Panc1 (cell line): ENCODE data around the gene PILRA. TPM values are rescaled to one million over a fixed set of nuclear protein-coding genes. Genes with fewer than 3 reads are reported as not detected.
"Not testable (repeated sequence)": the region's sequence is repeated elsewhere in the genome, so short reads cannot be mapped to it uniquely, and the experiment has no call there.

ENCODE experiments used
- ATAC-seq: fragments of 200-7000 bp; cut with Tn5 transposase; 2 replicates; pipeline ENCODE4 v1.9.1; 2020; ENCODE audit warnings: mild to moderate bottlenecking, moderate library complexity
- BruUV-seq: library from RNA; stranded (reverse); fragments of 400-500 nt; replicated peaks from 2 replicates; lab custom pipeline; 2021; lab: Mats Ljungman, UMichigan
- CTCF ChIA-PET: fragments of 300-600 bp; sonication (Branson Sonifier 250); formaldehyde crosslinking; loops from one replicate; lab custom pipeline; 2022; ENCODE audit warnings: antibody characterized with exemption; lab: Charles Lee
- POLR2A ChIA-PET: fragments of 300-600 bp; sonication (Branson Sonifier 250); formaldehyde crosslinking; loops from one replicate; lab custom pipeline; 2022; ENCODE audit warnings: antibody characterized with exemption; lab: Charles Lee
- DNase-seq: peaks from one replicate; pipeline ENCODE4 v3.0.0-alpha.2; 2010; ENCODE audit warnings: low read depth, low spot score
- H3K27ac ChIP-seq: 2 replicates; pipeline ENCODE4 v1.5.1; 2011; ENCODE audit warnings: mild to moderate bottlenecking, low read length, inconsistent platforms
- H3K27me3 ChIP-seq: fragments of 200-500 bp; sonication (Bioruptor generic); 2 replicates; pipeline ENCODE4 v1.6.0; 2014; ENCODE audit warnings: low read length, inconsistent platforms; ENCODE audit not compliant: control insufficient read depth, insufficient read depth
- H3K36me3 ChIP-seq: fragments of 200-500 bp; sonication (Bioruptor generic); 2 replicates; pipeline ENCODE4 v1.5.1; 2014; ENCODE audit warnings: inconsistent platforms, mild to moderate bottlenecking, low read length, moderate library complexity; ENCODE audit not compliant: control insufficient read depth, insufficient read depth
- H3K4me1 ChIP-seq: 2 replicates; pipeline ENCODE4 v1.5.1; 2011; ENCODE audit warnings: inconsistent platforms, mild to moderate bottlenecking, low read length, moderate library complexity; ENCODE audit not compliant: control insufficient read depth, insufficient read depth
- H3K4me3 ChIP-seq, 2 experiments: 2 replicates each; pipeline ENCODE4 v1.5.1; 2011 to 2012; ENCODE audit warnings: low read depth in 2 of 2, low read length in 2 of 2, mild to moderate bottlenecking in 2 of 2, inconsistent platforms in 1 of 2, moderate library complexity in 1 of 2
- H3K9me3 ChIP-seq: fragments of 200-500 bp; sonication (Bioruptor generic); 2 replicates; pipeline ENCODE4 v1.5.1; 2014; ENCODE audit warnings: low read depth, mild to moderate bottlenecking, inconsistent platforms, low read length, moderate library complexity; ENCODE audit not compliant: control insufficient read depth, insufficient read depth
- CTCF ChIP-seq: fragments of 450-650 bp; IDR thresholded peaks from 2 replicates; pipeline ENCODE4 v1.5.1; 2017; ENCODE audit warnings: mild to moderate bottlenecking
- POLR2AphosphoS5 ChIP-seq: IDR thresholded peaks from 2 replicates; pipeline ENCODE4 v1.6.1; 2012; ENCODE audit warnings: mild to moderate bottlenecking, low read depth, low read length, moderate library complexity
- REST ChIP-seq, 2 experiments: IDR thresholded peaks; 2 replicates each; pipeline ENCODE4 v1.6.1; 2011 to 2012; ENCODE audit warnings: low read depth in 2 of 2, control low read depth in 1 of 2, low read length in 1 of 2, mild to moderate bottlenecking in 1 of 2, moderate library complexity in 1 of 2; ENCODE audit not compliant: insufficient read depth in 1 of 2
- SIN3A ChIP-seq: IDR thresholded peaks from 2 replicates; pipeline ENCODE4 v1.6.1; 2012; ENCODE audit warnings: low read depth, mild to moderate bottlenecking, low read length, moderate library complexity, borderline replicate concordance; ENCODE audit not compliant: insufficient read depth
- TCF7L2 ChIP-seq: IDR thresholded peaks from 2 replicates; pipeline ENCODE4 v1.6.1; 2011; ENCODE audit warnings: mild to moderate bottlenecking, low read depth, low read length, inconsistent platforms
- in situ Hi-C: cut with HindIII; loops from 2 replicates; pipeline ENCODE4 v1.10.0; 2016; ENCODE audit warnings: low sequenced_read_pairs, low pct_unique_long_range_greater_than_20kb
- intact Hi-C: fragments of 100-400 bp; cut with micrococcal nuclease; formaldehyde crosslinking; loops from one replicate; pipeline ENCODE4 v1.10.0; 2022; ENCODE audit not compliant: unreplicated experiment
- total RNA-seq: library from RNA; stranded (reverse); gene quantifications from one replicate; pipeline ENCODE4 v1.2.1, GENCODE V29; 2021; ENCODE audit not compliant: unreplicated experiment

The PILRA gene
- total RNA-seq, 1 experiment from 2014 or later = 4.8 TPM

GRCh38 chr7:100344560-100345287 is 28.6 kb upstream of the PILRA start:
- peaks cover 38% of the 10 kb centered on the region for H3K36me3 ChIP-seq
- in situ Hi-C loops, H3K27ac ChIP-seq, H3K27me3 ChIP-seq, POLR2A ChIA-PET, DNase-seq, H3K4me1 ChIP-seq, H3K4me3 ChIP-seq, BruUV-seq, H3K9me3 ChIP-seq, intact Hi-C loops: not testable (repeated sequence)
- peak; percentile 98 for ATAC-seq
- CTCF ChIA-PET = interaction anchor here (0.7 to 1.0 kb wide), 2 partner anchors 49 to 212 kb away, joined by 3 to 5 read pairs; no protein-coding TSS in a partner anchor
- TF ChIP-seq CTCF = peak; percentile 94
- 0 out of 2 replicates have a peak, but pooled peaks have one; percentile 14 for TF ChIP-seq TCF7L2

GRCh38 chr7:100345288-100345672 is 28.0 kb upstream of the PILRA start:
- H3K4me3 ChIP-seq, DNase-seq, in situ Hi-C loops, H3K27me3 ChIP-seq, intact Hi-C loops, POLR2A ChIA-PET, BruUV-seq, H3K9me3 ChIP-seq, H3K27ac ChIP-seq, H3K4me1 ChIP-seq: not testable (repeated sequence)
- ATAC-seq = peak; percentile 70
- peaks cover 39% of the 10 kb centered on the region for H3K36me3 ChIP-seq
- CTCF ChIA-PET = interaction anchor here (1.0 kb wide), 1 partner anchor 213 kb away, joined by 3 read pairs; no protein-coding TSS in a partner anchor

GRCh38 chr7:100346921-100347320 is 26.4 kb upstream of the PILRA start:
- Histone ChIP-seq H3K36me3 (peaks cover 40% of the 10 kb centered on the region), H3K27me3 (no peaks in the 10 kb centered on the region), H3K27ac (no peak overlapping the region), H3K9me3 (no peaks in the 10 kb centered on the region), H3K4me1 (peaks cover 6% of the 10 kb centered on the region), H3K4me3 (no peak overlapping the region)
- intact Hi-C loops (no loop called here), in situ Hi-C loops (no loop called here)
- no peak for TF ChIP-seq SIN3A
- no peak for TF ChIP-seq POLR2AphosphoS5
- no peak for TF ChIP-seq TCF7L2
- no peak for TF ChIP-seq CTCF
- TF ChIP-seq REST (IDR thresholded peaks at IDR 0.05; ENCODE audit: insufficient read depth in 1 of 2, low read depth in 2 of 2, low read length in 1 of 2) = no peak
- ATAC-seq = no peak
- ChIA-PET CTCF (no interaction called here), POLR2A (interaction anchor here (0.6 to 0.7 kb wide), 2 partner anchors 12 to 1387 kb away, joined by 3 read pairs; no protein-coding TSS in a partner anchor)
- DNase-seq = no peak
- no TSS peak for BruUV-seq
